Type B pancreatic cell (in vitro differentiated cells): ENCODE results near the gene CCDC183. TPM values are rescaled to one million over a fixed set of nuclear protein-coding genes. Genes with fewer than 3 reads are reported as not detected.

Experiments
- DNase-seq: peaks from one replicate; pipeline ENCODE4 v3.0.0; 2021; ENCODE audit warnings: mixed read lengths; ENCODE audit not compliant: unreplicated experiment; ENCODE audit errors: extremely low spot score
- H3K27ac Mint-ChIP-seq: 2 replicates; pipeline ENCODE4 v1.8.0; 2021; ENCODE audit warnings: mild to moderate bottlenecking, mixed read lengths
- H3K27me3 Mint-ChIP-seq: 2 replicates; pipeline ENCODE4 v1.8.0; 2021; ENCODE audit warnings: mixed read lengths
- H3K36me3 Mint-ChIP-seq: 2 replicates; pipeline ENCODE4 v1.8.0; 2021; ENCODE audit warnings: mixed read lengths
- H3K4me1 Mint-ChIP-seq: one replicate; pipeline ENCODE4 v1.8.0; 2021; ENCODE audit warnings: mixed read lengths; ENCODE audit not compliant: unreplicated experiment
- H3K4me3 Mint-ChIP-seq: 2 replicates; pipeline ENCODE4 v1.8.0; 2021; ENCODE audit warnings: mild to moderate bottlenecking, mixed read lengths
- H3K9me3 Mint-ChIP-seq: 2 replicates; pipeline ENCODE4 v1.8.0; 2021; ENCODE audit warnings: mixed read lengths
- CTCF ChIP-seq: fragments of 200-600 bp; sonication (generic); conservative IDR thresholded peaks from 2 replicates; pipeline ENCODE4 v1.5.0; 2021; ENCODE audit warnings: antibody characterized with exemption, mild to moderate bottlenecking
- long read RNA-seq: library from polyadenylated mRNA; unstranded; transcript quantifications from one replicate; pipeline ENCODE4 v2.0.0, GENCODE V29; 2020
- total RNA-seq: library from RNA; stranded (reverse); gene quantifications from 2 replicates; pipeline ENCODE4 v1.2.1, GENCODE V29; 2021; ENCODE audit warnings: low replicate concordance

The CCDC183 gene
- 2.9 and 6.1 TPM in 2 replicates for total RNA-seq
- long read RNA-seq, partial matches to known transcripts, result 4 of 8 reads
- long read RNA-seq, other reads (novel, unspliced or antisense), result 4 of 8 reads

GRCh38 chr9:136796238-136796774 is at the start of gene CCDC183:
CCDC183 (plus strand) TSS chr9:136796338; CDS start chr9:136796398, 60 bp downstream.
- Mint-ChIP-seq H3K27me3 (peaks cover 8% of the 10 kb centered on the region), H3K36me3 (no peaks in the 10 kb centered on the region), H3K4me1 (peaks cover 24% of the 10 kb centered on the region), H3K9me3 (no peaks in the 10 kb centered on the region), H3K4me3 (peak within 1 kb of the TSS; percentile 81), H3K27ac (peak within 1 kb of the TSS; percentile 84)
- TF ChIP-seq CTCF, result no peak
- DNase-seq, result no peak

- Mint-ChIP-seq H3K4me3 (no peak overlapping the region), H3K27me3 (peaks cover under 1% of the 10 kb centered on the region)
Observed at GRCh38 chr9:136746621-136747020, 49.5 kb upstream of the CCDC183 start.

GRCh38 chr9:136747161-136748060 is 48.7 kb upstream of the CCDC183 start:
- Mint-ChIP-seq H3K4me1 (no peaks in the 10 kb centered on the region), H3K36me3 (no peaks in the 10 kb centered on the region), H3K27ac (no peak overlapping the region), H3K4me3 (no peak overlapping the region), H3K27me3 (peaks cover 7% of the 10 kb centered on the region), H3K9me3 (peaks cover 3% of the 10 kb centered on the region)
- TF ChIP-seq CTCF, result no peak
- no peak for DNase-seq

More at GRCh38 chr9:136746621-136747020, 49.5 kb upstream of the CCDC183 start:
- Mint-ChIP-seq H3K36me3 (no peaks in the 10 kb centered on the region), H3K4me1 (no peaks in the 10 kb centered on the region), H3K27ac (no peak overlapping the region), H3K9me3 (no peaks in the 10 kb centered on the region)
- DNase-seq, result no peak
- TF ChIP-seq CTCF, result no peak

- no peak for TF ChIP-seq CTCF
- H3K27ac Mint-ChIP-seq, result no peak within 1 kb of the TSS
- no peaks in the 10 kb centered on the region for H3K4me1 Mint-ChIP-seq
- DNase-seq, result no peak
- H3K4me3 Mint-ChIP-seq, result no peak within 1 kb of the TSS
- H3K36me3 Mint-ChIP-seq, result no peaks in the 10 kb centered on the region
- peaks cover 8% of the 10 kb centered on the region for H3K9me3 Mint-ChIP-seq
- peaks cover 12% of the 10 kb centered on the region for H3K27me3 Mint-ChIP-seq
Observed at GRCh38 chr9:136748201-136748600, 47.9 kb upstream of the CCDC183 start, which contains the start of gene LCN6. LCN6 (minus strand) TSS chr9:136748525; CDS start chr9:136748483, 42 bp downstream.

GRCh38 chr9:136748666-136749611 is 47.2 kb upstream of the CCDC183 start:
- no peaks in the 10 kb centered on the region for H3K4me1 Mint-ChIP-seq
- H3K36me3 Mint-ChIP-seq, result no peaks in the 10 kb centered on the region
- DNase-seq, result no peak
- H3K27me3 Mint-ChIP-seq, result peaks cover 12% of the 10 kb centered on the region
- no peak for TF ChIP-seq CTCF
- no peak overlapping the region for H3K4me3 Mint-ChIP-seq
- peaks cover 8% of the 10 kb centered on the region for H3K9me3 Mint-ChIP-seq
- no peak overlapping the region for H3K27ac Mint-ChIP-seq
